Vagina (tissue), 2 donors: Measurements from ENCODE around the gene WDFY3.

ENCODE experiments used
- POLR2A ChIP-seq, 2 donors: fragments of 450-650 bp; IDR thresholded peaks; one replicate each; pipeline ENCODE4 v1.6.1; 2017; ENCODE audit warnings: antibody characterized with exemption in 2 of 2, mild to moderate bottlenecking in 2 of 2, moderate library complexity in 2 of 2
- POLR2AphosphoS5 ChIP-seq, 2 donors: sonication (generic); formaldehyde crosslinking; IDR thresholded peaks; one replicate each; pipeline ENCODE4 v1.9.0; 2017; ENCODE audit warnings: antibody characterized with exemption in 2 of 2, mild to moderate bottlenecking in 2 of 2, low read depth in 1 of 2; ENCODE audit not compliant: insufficient read depth in 1 of 2
- TF ChIP-seq, protein P1 (sequence below), 3 experiments: fragments of 450-650 bp in 2 of 3; fragments of 200-600 bp in 1 of 3; sonication (generic) in 1 of 3; IDR thresholded peaks; one replicate each; pipeline ENCODE4 v1.5.1; 2017 to 2019; ENCODE audit warnings: antibody characterized with exemption in 3 of 3, mild to moderate bottlenecking in 2 of 3, moderate library complexity in 2 of 3

DNA sequence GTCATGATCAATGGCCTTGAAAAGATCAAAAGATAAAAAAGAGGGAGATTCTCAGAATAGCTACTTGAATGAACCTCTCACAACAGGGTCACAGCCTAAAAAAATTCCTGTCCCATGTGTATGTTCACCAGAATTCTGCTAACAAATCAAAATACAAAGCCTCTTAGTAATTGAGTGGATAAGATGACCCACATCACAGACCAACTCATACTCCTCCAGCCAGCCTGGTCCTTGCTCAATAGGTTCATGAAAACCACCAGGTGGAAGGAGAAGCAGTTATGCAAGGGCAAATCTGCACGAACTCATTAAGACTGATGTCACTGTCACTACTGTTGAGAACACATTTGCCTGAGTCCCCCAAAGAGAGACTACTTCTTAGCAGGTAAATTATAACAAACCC lies 21.5 kb downstream of the WDFY3 start:
- TF ChIP-seq POLR2A (IDR thresholded peaks at IDR 0.05) (no peak), POLR2AphosphoS5 (IDR thresholded peaks at IDR 0.05; ENCODE audit: insufficient read depth in 1 of 2, low read depth in 1 of 2) (no peak)
- TF ChIP-seq, protein P1, sequence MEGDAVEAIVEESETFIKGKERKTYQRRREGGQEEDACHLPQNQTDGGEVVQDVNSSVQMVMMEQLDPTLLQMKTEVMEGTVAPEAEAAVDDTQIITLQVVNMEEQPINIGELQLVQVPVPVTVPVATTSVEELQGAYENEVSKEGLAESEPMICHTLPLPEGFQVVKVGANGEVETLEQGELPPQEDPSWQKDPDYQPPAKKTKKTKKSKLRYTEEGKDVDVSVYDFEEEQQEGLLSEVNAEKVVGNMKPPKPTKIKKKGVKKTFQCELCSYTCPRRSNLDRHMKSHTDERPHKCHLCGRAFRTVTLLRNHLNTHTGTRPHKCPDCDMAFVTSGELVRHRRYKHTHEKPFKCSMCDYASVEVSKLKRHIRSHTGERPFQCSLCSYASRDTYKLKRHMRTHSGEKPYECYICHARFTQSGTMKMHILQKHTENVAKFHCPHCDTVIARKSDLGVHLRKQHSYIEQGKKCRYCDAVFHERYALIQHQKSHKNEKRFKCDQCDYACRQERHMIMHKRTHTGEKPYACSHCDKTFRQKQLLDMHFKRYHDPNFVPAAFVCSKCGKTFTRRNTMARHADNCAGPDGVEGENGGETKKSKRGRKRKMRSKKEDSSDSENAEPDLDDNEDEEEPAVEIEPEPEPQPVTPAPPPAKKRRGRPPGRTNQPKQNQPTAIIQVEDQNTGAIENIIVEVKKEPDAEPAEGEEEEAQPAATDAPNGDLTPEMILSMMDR (IDR thresholded peaks at IDR 0.05) = no peak
